ENCODE data around the gene DGUOK.

DGUOK gene

DNA sequence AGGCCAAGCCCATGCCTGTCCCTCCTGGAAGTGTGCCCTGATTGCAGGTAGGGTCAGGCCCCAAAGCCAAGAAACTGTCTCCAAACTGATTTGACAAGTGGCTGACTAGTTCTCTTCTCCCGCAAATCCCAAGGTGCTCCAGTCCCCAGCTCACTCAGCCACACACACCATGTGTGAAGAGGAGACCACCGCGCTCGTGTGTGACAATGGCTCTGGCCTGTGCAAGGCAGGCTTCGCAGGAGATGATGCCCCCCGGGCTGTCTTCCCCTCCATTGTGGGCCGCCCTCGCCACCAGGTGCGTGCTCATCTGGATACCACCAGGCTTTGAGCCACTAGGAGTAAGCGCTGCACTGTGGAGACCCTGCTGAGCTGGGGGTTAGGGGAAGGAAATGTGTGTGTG, 25.5 kb upstream of the DGUOK start:
- peak; percentile 41 for DNase-seq

DNA sequence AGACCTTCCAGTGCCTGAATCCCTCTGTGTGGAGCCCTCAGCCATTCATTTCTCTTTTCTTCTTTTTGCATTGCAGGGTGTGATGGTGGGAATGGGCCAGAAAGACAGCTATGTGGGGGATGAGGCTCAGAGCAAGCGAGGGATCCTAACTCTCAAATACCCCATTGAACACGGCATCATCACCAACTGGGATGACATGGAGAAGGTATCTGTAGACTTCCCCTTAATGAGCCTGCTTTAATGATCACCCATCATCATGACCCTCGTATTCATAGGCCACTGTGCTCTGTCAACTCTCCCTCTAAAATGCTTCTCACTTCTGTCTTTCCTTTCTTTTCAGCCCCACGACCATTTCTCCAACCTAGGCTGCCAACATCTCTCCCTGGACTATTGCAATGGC, 24.4 kb upstream of the DGUOK start:
- peak; percentile 28 for DNase-seq

GRCh38 chr2:73903313-73903712, 23.4 kb upstream of the DGUOK start:
- no peak for DNase-seq

DNA sequence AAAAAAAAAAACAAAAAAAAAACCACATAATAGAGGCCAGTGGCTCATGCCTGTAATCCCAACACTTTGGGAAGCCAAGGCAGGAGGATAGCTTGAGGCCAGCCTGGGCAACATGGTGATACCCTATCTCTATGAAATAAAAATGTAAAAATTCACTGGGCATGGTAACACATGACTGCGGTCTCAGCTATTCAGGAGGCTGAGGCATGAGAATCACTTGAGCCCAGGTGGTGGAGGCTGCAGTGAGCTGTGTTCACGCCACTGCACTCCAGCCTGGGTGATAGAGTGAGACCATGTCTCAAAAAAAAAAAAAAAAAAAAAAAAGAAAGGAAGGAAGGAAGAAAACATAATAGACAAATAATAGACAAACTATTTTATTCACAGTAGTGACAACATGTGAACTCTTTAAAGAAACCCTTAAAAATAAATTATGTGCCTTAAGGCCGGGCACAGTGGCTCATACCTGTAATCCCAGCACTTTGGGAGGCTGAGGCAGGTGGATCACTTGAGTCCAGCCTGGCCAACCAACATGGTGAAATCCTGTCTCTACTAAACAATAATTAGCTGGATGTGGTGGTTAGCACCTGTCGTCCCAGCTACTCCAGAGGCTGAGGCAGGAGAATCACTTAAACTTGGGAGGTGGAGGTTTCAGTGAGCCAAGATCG, 22.6 kb upstream of the DGUOK start:
- peak; percentile 25 for DNase-seq

- DNase-seq: no peak
Observed at GRCh38 chr2:73904952-73905351, 21.7 kb upstream of the DGUOK start.

DNA sequence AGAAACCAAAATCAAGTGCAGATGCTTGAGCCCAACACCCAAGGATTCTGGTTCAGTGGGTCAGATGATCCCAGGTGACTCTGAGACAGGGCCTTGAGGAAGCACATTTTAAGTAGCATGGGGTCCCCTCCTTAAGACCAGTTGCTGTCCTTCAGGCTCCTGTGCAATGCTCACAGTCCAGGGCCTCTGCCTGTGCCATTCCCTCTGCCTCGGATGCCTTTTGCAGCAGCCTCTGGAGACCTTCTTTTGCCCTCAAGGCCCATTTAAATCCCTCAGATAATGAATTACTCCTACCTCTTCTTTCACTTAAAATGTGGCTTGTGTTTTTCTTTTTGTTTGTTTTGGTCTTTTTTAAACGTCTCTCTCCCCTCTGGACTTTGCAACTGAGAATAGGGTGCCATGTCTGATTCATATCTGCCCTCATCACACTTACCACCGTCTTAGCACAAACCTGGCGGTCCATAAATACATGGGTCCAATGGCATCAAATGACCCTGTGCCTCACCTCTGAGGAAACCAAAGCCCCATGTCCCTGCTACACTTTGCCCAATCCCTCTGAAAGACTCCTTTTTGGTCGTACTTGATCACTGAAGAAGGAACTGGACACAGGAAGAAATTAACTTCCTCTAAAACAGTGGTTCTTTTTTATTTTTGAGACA, 19.7 kb upstream of the DGUOK start:
- DNase-seq: peak; percentile 33

DNA sequence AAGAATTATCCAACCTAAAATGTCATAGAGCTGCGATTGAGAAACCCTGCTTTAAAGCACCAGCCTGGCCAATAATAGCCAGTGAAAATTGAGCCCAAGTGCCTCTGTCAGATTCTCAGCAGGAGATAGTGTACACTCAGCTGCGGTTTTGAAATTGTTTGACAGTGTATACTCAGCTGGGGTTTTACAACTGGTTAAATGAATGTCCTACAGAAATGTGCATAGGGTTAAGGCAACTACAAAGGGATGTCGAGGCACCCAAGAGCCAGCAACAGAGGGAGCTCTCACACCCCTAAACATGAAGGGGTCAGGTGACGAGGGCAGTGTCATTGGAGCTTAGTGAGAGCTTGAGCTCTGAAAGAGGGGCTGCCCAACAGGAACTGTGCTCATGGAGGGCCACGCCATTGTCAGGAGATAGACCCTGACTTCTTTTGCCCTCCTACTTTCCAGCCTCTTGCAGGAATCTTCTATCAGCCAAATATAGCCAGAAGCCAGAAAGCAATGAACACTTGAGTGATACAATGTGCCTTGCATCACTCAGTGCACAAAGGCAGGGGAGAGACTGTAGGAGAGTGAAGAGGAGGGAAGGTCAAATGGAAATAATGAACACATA, 18.7 kb upstream of the DGUOK start:
- DNase-seq: peak; percentile 62

GRCh38 chr2:73908689-73909652, 17.7 kb upstream of the DGUOK start:
- DNase-seq: peak; percentile 35

GRCh38 chr2:73910873-73911547, 15.7 kb upstream of the DGUOK start:
- no peak for DNase-seq

DNA sequence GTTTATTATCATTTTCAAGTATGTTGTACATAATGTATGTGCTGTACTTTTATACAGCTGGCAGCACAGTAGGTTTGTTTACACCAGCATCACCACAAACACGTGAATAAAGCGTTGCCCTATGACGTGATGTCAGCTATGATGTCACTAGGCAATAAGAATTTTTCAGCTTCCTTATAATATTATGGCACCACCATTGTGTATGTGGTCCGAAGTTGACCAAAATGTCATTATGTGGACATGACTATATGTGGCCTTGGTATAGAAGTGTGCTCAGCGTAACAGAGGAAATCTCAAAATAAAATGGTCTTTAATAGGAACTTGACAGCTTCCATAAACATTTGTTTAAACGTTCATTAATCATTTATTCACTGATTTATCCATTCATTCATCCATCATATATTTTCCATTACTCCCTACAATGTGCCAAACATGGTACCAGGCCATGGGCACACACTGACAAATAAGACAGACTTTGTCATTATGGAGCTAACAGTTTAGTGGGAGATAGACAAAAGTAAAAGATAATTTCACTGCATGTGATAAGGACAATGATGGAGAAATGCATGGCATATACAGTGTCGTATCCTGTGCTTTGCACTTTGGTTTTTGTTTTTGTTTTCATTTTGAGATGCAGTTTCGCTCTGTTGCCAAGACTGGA, 15.0 kb upstream of the DGUOK start:
- DNase-seq: no peak

DNA sequence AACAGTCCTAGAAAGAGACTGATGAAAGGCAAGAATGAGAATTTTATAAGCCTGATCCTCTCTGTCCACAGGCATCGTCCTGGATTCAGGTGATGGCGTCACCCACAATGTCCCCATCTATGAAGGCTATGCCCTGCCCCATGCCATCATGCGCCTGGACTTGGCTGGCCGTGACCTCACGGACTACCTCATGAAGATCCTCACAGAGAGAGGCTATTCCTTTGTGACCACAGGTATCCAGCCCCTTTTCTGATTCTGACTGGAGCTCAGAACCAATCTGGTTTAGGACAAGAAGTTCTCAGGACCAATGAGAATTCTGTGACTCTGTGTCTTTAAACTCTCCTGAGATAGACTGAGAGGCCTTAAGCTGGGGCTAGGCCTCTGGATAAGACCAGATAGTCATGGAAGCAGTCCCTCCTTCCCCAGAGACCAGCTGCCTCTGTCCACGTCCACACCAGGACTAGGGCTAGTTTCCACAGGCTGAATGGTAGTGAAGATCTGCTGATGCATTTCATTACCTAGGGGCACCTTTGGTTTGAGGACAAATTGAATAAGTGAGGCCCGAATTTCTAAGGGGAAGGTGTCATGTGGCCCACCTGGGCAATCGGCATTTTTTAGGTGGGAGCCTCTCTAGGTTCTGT, 13.1 kb upstream of the DGUOK start:
- peak; percentile 30 for DNase-seq

DNA sequence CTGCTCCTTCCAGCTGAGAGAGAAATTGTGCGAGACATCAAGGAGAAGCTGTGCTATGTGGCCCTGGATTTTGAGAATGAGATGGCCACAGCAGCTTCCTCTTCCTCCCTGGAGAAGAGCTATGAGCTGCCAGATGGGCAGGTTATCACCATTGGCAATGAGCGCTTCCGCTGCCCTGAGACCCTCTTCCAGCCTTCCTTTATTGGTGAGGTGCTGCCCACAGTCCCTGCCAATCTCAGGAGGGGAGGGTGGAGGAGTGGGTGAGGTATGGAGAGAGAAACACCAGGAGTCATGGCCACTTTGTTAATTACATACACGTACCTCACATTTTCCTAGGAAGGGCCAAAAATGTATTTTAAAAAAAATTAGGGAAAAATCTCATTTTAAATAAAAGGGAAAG, 12.0 kb upstream of the DGUOK start:
- peak; percentile 29 for DNase-seq

- no peak for DNase-seq
Observed at GRCh38 chr2:73915437-73915993, 11.2 kb upstream of the DGUOK start.

DNA sequence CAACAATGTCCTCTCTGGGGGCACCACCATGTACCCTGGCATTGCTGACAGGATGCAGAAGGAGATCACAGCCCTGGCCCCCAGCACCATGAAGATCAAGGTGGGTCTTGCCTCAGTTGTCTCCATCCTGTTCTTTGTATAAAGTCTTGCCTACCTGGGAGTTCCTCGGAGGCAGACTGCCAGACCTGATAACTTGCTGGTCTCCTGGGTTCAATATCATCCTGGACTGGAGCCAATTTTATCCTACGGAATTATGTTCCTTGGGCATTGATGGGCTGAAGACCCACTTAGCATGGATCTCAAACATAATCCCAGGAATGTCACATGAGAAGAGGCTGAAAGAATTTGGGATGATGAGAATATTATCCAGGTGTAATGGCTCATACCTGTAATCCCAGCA, 10.0 kb upstream of the DGUOK start:
- peak; percentile 35 for DNase-seq

DNA sequence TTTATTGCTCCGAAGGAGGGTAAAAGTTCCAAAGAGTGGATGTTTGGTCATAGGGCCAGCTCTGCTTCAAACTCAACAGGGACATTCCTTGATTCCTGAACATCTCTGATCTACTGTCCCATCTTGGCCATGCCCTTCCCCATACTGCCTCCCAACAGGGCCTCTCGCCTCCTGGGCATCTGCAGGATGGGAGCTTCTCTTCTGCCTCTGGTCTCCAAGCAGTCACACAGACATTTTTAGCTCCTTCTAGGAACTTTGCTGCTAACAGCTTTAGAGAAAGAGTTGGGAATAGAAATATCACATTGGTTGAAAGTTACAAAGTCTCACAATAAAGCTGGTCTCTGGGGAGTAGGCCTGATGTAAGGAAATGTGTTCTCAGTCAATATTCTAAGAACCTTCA, 9.4 kb upstream of the DGUOK start:
- DNase-seq: peak; percentile 17

- peak; percentile 36 for DNase-seq
Observed at GRCh38 chr2:73917696-73918207, 8.9 kb upstream of the DGUOK start.

DNA sequence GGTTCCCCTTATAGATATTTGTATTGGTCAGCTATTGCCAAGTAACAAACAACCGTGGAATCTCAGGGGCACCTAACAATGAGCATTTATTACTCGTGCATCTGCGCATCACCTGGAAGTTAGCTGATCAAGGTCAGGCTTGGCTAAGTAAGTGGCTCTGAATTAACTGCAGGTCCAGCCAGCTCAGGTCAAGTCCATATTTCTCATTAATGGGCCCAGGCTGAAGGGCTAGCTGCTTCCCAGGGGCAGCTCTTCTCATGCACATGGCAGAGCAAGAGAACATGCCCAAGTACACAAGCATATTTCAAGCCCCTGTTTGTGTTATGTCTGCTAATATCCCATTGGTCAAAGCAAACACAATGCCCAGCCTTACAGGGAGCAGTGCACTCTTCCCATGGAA, 7.8 kb upstream of the DGUOK start:
- DNase-seq: peak; percentile 28

- DNase-seq: no peak
Observed at GRCh38 chr2:73919596-73920228, 7.0 kb upstream of the DGUOK start.

DNA sequence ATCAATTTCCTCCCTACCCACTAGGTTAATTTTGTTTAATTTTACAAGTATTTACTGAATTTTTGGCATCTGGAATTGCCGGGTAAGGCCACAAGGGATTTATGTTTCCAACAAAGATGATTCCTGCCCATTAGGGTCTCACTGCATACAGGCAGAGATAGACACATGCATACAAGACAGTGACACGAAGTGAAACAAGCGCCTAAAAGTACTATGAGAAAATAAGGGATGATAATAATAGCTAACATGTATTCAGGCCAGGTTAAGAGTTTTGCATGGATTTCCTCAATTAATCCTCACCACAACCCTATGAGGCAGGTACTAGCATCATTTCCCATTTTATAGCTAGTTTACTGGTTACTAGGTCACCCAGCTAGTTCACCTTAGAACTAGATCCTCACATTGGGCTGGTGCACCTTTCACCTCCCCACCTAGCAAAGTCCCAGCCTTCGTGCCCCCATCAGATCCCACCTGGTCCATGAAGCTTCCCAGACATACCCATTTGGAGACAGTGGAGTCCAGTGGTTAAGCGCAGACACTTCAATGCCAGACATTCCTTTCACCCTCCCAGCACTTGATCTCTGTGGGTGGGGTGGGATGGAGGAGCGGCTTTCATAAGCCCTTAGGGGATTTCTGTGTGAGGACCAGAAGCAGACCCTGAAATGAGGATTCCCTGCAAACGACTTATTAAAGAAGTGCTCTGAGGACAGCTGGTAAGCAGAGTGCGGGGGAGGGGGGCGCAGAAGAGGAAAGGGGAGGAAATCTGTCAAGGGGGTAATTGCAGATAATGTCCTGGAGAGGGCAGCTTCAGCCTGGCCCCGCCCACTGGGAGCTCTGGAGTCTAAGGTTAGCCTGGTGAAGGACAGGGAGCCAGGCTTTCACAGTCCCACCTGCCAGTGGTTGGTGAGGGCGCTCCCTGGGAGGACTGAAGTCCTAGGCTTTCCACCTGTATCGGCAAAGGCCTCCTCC, 5.8 kb upstream of the DGUOK start:
- DNase-seq: peak; percentile 63
